Hepatocyte (in vitro differentiated cells): ENCODE measurements around the gene NPIPA7.
"Not testable (repeated sequence)": the region's sequence is repeated elsewhere in the genome, so short reads cannot be mapped to it uniquely, and the experiment has no call there.

Experiments used
- CTCF ChIP-seq: fragments of 200-600 bp; sonication (generic); IDR thresholded peaks from 2 replicates; pipeline ENCODE4 v1.5.1; 2016; ENCODE audit warnings: antibody characterized with exemption, mild to moderate bottlenecking; ENCODE audit not compliant: poor library complexity
- EZH2 ChIP-seq: fragments of 200-600 bp; sonication (generic); IDR thresholded peaks from 2 replicates; pipeline ENCODE4 v1.6.1; 2016; ENCODE audit warnings: antibody characterized with exemption, mild to moderate bottlenecking, borderline replicate concordance
- EZH2phosphoT487 ChIP-seq: fragments of 200-600 bp; sonication (generic); IDR thresholded peaks from one replicate; pipeline ENCODE4 v1.6.1; 2018; ENCODE audit warnings: antibody characterized with exemption, mild to moderate bottlenecking, low read depth, moderate library complexity; ENCODE audit not compliant: unreplicated experiment, severe bottlenecking

GRCh38 chr16:16371136-16371735, 7.7 kb upstream of the NPIPA7 start:
- TF ChIP-seq EZH2, CTCF, EZH2phosphoT487: not testable (repeated sequence)
